HG03460 (cell line): ENCODE data around the gene HES5.

ENCODE experiments used
- ATAC-seq: cut with Tn5 transposase; IDR thresholded peaks from one replicate; pipeline ENCODE4 v1.9.1; 2021; ENCODE audit not compliant: unreplicated experiment

The HES5 gene

DNA sequence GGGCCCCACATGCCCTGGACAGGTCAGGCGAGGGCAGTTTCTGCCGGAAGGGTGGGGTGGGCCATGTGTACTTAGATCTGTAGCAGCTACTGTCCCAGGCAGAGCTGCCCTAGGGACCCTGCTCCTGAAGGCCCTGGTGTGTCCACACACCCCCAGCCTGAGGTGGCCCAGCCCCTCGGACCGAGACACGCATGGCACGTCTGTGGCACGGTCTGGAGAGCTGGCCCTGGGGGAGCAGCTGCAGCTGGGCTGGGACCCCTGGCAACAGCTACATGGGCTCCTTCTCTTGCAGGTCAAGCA is 28.3 kb downstream of the HES5 start:
- ATAC-seq = no peak

DNA sequence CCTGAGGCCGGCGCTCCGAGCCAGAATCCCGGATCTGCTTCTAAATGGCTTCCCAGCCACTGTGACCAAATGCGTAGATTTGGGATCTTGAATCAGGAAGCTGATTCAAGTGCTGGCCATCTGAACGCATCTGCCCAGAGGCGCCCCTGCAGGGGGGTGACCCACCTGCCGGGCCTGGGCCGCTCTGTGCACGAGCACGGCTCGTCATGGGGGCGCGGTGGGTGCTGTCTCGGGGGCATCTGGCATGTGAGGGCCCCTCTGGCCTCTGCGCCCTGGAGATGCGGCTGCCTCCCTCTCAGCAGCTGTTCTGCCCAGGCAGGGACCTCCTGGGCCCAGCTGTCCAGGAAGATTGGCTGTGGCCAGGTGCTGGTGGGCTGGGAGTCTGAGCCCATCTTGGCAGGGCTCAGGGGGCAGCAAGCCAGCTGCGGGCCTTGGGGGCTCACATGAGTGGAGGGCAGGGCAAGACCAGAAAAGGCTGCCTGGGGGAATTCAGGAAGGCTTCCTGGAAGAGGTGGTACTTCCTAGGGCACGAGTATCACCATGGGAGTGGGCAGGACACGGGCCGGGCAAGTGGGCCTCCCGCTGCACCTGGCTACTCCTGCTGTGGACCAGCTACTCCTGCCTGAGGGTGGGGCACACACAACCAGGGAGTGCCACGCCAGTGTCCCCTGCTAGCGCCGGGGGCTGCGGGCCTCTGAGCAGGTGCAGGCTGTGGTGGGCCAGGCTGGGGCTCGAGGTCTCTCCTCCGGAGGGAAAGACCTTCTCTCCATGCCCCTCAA is 28.8 kb downstream of the HES5 start:
- ATAC-seq = no peak

DNA sequence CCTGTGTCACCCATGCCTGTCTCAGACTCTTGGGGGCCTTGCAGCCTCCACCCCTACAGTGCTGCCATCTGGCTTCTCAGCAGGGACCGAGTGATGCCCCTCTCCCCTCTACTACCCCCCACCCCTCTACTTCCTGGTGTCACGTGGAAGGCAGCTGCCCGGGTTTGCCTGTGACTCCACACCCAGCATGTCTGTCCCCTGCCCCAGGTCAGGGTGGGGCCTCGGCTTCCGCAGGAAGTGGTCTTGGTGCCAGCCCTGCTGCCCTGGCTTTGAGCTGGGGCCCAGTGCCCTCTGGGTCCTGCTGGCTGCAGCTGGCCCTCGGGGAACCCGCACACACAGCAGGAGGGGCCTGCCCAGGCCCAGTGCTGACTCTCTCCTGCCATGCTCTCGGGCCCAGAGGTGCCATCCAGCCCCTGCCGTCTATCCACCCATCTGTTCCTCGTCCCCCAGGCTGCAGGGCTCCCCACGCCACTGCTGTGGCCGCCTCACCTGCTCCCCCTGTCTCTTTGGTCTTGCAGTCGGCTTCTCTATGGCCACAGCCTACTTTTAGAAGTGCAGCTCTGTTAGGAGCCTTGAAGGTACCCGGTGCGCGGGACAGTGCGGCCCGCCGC is 30.0 kb downstream of the HES5 start:
- ATAC-seq = no peak

DNA sequence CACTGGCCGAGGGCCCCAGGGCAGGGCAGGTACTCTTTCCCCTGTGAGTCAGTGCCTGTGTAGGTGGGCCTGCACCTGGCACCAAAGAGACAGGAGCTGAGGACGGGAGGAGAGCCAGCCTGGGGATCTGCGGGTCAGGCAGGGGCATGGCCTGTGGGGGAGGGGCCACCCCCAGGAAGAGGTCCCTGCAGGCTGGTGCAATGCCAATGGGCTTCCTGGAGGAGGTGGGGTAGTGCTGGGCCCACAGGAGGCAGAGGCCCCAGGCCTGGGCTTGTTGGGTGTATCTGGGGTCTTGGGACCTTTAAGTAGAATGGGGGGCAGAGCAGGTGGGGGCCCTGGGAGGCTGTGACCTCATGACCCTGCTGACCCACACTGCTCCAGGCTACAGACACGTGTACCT is 30.8 kb downstream of the HES5 start:
- no peak for ATAC-seq

DNA sequence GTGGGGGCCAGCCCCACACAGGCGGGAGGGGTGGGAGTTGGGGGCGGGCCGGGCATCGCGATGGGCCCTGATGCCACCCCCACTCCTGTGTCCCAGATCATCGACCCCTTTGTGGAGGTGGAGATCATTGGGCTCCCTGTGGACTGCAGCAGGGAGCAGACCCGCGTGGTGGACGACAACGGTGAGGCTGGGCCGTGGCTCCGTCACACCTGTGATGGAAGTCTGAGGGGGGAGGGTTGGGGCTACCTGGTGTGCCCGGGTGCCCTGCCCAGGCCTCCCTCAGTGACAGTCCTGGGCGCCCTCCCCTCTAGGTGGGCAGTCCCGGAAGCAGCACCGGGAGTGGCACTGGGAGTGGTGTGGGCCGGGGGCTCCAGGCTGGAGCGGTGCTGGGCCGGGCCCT is 31.4 kb downstream of the HES5 start:
- ATAC-seq = no peak

DNA sequence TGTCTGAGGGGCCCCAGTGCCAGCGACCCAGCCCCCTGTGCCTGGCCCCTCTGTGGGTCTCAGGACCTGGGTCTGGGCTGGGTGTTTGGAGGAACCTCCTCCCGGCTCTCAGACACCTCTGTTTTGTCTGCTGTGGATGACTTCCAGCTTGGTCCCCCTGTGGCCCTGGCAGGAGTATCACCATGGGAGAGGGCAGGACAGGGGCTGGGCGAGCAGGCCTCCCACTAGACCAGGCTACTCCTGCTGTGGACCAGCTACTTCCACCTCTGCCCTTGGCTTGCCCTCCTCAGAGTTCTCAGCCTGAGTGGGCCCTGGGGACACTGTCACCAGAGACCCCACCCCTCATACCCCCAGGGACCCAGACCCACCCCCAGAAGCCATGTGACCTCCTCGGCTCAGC is 32.2 kb downstream of the HES5 start:
- ATAC-seq = no peak

DNA sequence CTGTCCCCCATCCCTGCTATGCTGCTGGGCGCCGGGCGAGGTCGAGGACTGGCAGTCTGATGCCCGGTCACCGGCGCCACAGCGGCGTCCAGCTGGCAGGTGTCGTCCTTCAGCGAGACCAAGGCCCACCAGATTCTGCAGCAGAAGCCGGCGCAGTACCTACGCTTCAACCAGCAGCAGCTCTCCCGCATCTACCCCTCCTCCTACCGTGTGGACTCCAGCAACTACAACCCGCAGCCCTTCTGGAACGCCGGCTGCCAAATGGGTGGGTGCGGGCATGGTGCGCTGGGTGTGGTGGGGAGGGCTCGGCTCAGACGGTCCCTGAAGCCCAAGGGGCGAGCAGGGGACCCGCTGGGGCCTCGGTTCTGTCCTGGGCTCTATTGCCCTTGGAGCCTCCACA is 33.3 kb downstream of the HES5 start:
- ATAC-seq = no peak

DNA sequence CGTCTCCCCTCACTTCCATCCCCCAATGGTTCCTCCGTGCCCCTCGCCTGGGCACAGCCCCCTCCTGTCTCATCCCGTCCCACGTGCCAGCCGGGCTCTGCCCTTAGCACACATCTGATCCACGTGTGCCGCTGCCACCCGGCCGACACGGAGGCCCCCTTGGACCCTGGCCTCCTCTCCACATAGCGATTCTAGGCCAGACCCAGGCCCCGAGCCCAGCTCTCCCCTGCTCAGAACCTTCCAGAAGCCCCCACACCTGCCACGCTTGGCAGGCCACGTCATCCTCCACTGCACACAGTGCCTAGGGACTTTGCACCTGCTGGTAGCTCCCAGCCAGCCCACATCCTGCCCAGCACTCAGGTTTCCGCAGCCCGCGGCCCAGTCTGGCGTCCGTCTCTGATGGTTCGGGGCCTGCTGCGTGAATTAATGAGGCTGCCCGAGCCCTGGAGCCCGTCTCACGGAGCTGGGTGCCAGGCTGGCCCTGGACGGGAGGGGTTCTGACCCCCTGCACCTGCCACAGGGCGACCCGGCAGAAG is 33.9 kb downstream of the HES5 start:
- ATAC-seq = peak; percentile 53

DNA sequence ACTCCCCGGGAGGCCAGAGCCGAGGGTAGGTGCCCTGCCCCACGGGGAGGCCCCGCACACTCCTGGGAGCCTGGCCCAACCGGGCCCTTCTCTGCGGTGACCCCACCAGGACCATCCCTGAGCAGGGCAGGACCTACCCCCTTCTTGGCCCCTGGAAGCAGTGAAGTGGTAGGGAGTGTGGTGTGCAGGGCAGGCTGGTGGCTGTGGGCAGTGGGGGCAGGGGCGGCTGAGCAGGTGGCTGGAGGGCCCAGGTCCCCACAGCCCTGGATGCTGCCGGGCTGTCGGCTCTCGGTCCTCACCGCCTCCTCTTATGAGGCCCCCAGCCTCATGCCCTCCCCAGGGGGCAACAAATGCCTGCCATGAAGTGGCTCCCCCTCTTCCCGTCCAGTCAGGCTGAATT is 34.5 kb downstream of the HES5 start:
- ATAC-seq = no peak

DNA sequence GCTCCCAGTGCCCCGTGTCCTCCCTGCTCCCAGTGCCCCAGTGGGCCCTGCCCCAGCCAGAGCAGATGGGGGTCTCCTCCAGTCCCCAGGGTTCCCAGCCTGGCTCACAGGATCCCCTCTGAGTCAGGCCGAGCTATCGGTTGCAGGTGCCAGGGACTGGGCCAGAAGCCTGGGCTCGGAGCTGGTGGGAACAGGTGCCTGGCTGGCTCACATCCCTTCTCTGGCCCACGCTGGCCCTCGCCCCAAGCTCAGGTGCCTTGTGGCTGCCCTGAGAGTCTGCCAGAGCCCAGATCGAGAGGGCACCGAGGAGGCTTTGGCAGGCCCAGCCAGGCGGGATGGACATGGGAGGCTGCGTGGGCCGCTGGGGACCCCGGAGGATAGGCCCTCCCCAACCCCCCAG is 35.0 kb downstream of the HES5 start:
- ATAC-seq = no peak

DNA sequence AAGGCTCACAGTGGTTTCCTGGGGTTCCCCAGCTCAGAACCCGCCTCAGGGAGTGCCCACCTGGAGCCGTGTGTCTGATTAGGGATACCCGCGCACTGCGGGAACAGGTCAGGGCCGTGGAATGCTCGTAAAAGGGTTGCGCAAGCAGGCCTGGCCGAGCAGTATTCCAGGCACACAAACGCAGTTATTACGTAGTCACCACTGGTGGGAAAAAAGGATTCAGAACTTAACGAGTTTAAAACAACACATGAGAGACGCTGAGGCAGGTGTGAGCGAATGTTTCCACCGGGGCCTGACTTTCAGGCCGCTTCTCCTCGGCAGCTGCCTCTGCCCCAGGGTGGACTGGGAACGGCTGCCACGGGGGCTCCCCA is 35.8 kb downstream of the HES5 start:
- no peak for ATAC-seq

DNA sequence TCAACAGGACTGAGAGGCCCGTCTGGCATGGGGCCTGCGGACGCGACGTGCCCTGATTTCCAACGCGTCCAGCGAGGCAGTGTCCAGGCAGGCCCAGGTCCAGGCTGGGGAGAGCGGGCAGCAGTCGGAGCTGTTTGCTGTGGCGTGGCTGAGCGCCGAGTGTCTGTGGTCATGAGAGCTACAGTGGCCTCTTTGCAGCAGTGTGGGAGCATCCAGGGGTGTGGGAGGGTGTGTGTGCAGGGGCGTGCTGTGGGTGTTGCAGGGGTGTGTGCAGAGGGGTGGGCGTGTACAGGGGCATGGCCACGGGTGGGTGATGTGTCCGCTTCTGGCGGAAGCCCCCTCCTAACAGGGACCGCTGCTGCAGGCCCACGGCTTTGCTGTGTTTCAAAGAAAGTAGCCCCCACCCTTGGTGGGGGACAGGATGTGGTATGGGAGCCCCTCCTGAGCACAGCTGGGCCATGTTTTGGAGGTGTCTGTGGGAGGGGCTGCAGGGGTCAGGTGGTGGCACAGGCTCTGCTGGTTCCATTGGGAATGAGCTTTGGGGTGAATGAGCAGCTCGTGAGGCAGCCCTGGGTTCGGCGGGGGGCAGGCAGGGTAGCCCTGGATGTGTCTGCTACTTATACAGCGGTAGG is 36.3 kb downstream of the HES5 start:
- ATAC-seq = no peak

DNA sequence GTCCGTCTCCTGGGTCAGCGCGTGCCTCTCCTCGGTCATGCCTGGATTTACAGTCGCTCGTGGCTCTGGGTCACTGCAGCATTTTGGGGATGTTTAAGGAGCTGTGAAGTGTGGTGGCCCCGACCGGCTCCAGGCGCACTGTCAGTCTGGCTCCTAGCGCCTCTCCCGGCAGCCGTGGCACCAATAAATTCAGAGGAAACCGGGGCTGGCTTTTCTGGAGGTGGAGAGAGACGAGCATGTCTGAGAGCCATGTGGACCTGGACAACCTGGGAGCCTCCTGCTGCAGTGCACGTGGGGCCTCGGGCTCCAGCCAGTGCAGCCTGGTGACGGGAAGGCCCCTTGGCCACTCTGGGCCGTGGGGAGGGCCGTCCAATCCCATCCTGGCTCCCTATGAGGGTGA is 36.8 kb downstream of the HES5 start:
- ATAC-seq = no peak

DNA sequence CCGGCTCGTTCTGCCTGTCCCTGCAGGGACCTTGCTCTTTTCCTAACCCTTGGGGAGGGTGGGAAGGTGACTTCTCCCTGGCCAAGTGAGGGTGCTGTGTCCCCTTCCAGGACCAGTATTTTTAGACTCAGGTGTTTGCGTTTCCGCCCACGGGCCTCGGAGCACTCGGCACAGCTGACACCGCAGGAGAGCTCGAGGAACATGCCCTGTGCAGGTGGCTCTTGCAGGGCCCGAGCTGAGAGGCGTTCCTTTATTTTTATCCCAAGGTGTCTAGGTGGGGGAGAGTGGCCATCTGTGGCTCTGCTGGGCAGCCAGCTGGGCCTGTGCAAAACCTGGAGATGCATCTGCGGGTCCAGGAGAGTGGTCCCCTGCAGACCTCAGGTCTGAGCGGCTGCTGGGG is 38.0 kb downstream of the HES5 start:
- no peak for ATAC-seq

DNA sequence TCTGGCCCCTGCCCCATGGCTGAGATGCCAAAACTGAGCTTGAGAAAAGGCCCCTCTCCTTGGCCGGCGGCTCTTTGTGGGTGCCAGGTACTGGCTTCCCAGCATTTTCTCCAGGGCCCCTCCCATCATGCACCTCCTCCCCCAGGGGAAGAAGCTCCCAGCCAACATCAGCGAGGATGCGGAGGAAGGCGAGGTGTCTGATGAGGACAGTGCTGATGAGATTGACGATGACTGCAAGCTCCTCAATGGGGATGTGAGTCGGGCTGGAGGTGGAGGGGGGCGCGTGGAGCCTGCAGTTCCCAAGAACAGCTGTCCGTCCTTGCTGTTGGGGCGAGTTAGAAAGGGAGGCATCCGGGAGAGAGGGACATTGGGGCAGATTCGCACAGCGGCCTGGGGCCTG is 40.4 kb downstream of the HES5 start:
- no peak for ATAC-seq

DNA sequence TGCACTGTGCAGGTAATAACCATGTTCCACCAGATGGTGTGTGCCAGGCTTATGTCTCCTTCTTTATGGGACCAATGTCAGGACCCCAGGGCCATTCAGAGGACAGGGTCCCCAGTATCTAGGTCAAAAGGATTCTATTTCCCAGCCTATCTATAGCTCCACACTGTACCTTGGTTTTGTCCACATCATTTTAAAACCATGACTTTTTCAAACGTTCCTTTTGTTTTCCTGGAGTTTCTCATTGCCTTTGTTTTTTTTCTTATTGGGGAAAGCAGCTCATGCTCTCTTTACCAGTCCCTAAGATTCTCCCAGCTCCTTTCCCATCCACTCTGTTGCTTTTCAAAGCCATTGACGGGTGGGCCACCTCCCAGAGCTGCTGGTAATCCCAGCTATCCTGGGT is 41.4 kb downstream of the HES5 start:
- no peak for ATAC-seq

DNA sequence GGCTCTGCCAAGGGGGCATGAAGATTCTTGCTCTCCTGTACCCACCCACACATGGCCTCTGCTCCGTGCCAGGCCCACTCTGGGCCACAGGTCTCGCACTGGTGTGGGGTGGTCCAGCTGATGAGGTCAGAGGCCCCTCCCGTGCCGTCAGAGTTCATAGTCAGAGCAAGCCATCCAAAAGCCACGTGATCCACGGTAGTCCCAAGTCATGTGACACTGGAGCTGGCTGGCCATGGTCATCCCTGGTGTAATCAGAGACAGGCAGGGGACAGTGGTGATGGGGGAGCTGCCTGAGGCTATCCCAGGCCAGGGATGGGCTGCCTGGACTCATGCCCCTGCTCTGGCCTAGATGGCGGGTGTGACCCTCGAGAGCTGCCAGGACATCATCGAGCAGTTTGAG is 43.5 kb downstream of the HES5 start:
- ATAC-seq = no peak

DNA sequence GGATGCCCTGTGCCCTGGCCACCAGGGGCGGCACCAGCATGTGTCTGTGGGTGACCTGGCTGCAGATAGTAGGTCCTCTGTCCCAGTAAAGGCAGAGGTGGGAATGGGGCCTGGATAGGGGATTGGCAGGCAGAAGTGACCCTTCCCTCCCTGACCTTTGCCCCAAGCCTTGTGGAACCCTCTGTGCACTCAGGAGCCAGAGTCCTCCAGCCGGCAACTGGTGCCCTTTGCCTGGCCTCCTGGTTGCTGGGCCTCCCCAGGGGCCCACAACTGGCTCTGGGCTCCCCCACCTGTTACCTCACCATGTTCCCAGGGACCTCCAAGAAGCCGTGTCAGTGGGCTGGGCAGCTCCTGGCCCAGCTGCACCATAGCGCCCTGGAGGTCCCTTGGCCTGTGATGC is 44.0 kb downstream of the HES5 start:
- no peak for ATAC-seq

DNA sequence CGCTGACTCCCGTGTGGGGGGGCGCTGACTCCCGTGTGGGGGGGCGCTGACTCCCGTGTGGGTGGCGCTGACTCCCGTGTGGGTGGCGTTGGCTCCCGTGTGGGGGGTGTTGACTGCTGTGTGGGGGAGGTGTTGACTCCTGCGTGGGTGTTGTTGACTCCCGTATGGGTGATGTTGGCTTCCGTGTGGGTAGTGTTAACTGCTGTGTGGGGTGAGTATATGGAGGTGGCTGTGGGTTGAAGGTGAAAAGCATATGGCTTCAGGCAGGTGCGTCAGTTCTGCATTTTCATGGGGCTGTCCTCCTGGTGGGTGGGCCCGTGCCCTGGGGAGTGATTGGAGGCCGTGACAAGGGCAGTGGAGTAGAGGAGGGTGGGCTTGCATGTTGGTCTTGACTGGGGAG is 46.1 kb downstream of the HES5 start:
- ATAC-seq = no peak

DNA sequence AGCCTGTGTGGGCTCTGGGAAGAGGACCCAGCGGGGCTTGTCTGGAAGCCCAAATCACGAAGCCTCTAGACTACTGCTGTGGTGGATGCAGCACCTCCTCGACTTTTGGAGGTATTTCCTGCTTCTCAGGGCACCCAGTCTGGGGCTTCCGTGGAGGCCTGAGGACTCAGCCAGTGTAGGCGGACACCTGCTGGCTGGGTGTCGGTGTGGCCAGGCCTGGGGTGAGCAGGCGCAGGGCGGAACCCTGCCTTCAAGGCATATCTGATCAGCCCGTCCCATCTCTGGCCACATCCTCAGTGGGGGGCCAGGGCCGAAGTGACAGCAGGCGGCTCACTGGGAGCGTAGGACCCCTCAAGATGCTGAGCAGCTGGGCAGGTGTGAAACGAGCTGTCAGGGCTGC is 47.0 kb downstream of the HES5 start:
- no peak for ATAC-seq

DNA sequence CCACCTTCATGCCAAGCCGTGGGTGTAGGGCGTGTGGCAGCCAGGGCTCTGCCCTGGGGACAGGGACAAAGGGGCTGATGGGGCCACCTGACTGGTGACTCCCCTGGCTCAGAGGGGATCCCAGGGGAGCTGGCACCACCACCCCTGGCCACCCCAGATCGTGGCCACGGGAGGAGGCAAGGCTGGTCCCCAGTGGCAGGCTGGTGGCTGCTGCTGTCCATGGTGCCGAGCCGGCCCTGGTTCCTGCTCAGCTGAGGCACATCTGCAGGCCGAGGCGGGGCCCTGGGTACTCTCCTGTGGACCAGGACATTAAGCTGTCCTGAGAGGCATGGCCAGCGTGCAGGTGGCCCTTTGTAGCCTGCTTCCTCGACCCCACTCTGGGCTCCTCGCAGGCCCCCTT is 47.5 kb downstream of the HES5 start:
- ATAC-seq = no peak

DNA sequence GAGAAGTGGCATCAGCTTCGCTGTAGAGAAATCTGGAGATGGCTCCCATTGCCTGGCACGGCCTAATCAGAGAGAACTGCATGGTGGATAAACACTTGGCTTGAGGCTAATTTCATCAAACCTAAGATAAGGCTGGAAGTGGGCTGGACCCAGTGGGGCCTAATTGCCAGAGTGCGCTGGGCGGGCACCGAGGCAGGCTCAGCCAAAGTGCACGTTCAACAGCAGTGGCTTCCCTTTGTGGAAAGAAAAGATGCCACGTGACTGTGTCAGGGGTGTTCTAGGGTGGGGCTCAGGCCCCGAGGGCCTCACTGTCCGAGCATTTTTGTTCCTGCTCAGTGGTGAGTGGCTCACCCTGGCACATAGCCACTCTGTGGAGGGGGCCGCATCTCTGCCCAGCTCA is 48.2 kb downstream of the HES5 start:
- ATAC-seq = no peak

DNA sequence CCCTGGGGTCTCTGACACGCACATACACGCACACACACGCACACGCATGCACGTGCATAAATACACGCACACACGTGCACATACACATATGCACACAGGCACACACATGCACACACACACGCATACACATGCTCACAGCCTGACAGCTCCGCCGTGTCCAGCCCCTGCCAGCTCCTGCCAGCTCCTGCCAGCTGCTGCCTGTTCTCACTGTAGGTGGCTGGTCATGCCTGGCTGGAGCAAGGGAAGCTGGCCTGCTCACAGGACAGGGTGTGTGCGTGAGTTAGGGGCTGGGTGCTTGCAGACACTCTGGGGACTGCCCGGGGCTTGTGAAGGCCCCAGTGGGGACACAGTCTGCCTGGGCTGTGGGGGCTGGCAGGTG is 49.1 kb downstream of the HES5 start:
- ATAC-seq = no peak
